Epithelial cell of alveolus of lung (primary cell): ENCODE data around the gene MTMR3. TPM values are rescaled to one million over a fixed set of nuclear protein-coding genes. Genes with fewer than 3 reads are reported as not detected.

Source experiments
- total RNA-seq: library from RNA; depleted of rRNA; stranded (reverse); fragments of >200 nt; gene quantifications from 2 replicates; pipeline ENCODE4 v1.2.1, GENCODE V29; 2015

The MTMR3 gene
- 16.0 and 27.3 TPM in 2 replicates for total RNA-seq

GRCh38 chr22:29883045-29883774, at the start of gene MTMR3:
Gene MTMR3 (plus strand): TSS chr22:29883174. CDS start chr22:29971060, 87,886 bp downstream.

DNA sequence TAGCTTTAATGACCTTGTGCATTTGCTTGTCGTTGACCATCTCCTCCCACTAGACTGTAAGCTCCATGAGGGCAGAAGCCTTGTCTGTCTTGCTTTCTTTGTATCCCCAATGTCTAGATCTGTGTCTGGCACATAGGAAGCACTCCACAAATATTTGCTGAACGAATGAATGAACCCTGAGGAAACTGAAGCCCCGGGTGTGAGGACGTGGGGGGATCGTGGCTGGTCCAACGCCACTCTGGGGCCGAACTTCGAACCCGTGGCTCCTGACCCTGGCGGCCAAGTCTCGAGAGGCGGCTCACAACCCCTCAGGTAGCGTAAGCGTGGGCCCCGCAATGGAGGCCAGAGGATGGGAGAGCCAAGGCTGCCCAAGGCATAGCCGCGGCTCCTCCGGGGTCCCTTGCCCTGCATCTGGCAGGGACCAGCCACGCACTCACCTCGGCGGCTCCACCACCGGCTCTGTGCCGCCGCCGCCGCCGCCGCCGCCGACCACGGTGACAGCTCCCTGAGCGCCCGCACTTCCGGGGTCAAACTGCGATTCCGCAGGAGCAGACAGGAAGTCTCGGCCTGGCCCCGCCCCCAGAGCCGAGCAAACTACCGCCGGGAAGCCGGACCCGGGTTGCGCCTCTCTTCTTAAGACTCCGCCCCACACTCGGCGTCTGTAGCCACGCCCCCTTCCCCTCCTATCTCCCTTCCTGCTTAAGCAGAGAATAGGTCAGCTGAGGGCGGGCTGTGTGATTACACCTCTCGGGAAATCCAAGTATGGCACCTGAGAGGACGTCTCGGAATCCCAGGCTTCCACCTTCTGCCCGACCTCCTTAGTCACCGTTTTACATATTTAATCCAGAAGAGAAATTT, 45.0 kb upstream of the MTMR3 start, which contains the start of gene ASCC2:
TSS of gene ASCC2 (minus strand) at position 534 of the 858 bp plus-strand sequence. CDS start 5,949 bp downstream, outside the sequence.

DNA sequence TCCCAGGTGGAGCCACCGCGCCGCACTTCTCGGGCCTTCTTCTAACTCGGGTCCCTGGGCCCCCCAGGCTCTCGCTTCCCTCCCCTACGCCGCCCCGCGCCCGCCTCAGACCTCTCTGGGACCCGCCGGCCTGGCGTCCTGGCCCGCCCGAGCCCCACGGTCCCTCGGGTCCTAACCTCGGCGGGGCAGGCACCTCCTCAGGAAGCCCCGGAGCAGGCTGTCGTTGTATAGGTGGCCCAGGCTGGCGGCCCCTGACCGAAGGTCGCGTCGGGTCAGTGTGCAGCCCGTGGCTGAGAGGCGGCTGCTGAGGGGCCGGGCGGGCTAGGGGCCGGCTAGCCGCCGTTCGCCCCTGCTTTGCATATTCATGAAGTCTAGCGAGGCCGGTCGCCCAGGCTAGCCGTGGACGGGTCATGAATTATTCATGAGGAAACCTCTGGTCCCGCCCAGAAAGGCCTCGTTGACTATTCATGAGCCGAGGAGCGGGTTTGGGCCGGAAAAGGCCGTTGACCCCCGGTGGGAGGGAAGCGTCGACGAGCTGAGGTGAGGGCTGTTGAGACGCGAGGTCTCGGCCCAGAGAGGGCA, 197.1 kb downstream of the MTMR3 start, which contains the start of gene HORMAD2:
TSS of gene HORMAD2 (plus strand) at position 513 of the 582 bp plus-strand sequence. CDS start 13,489 bp downstream, outside the sequence.

Other genes starting within 250 kb of the MTMR3 start
- not detected in 2 replicates for gene CABP7, start 163.2 kb upstream of the MTMR3 start, total RNA-seq
- gene ZMAT5, start 116.2 kb upstream of the MTMR3 start, total RNA-seq: 35.3 and 41.8 TPM in 2 replicates
- 97.0 and 100 TPM in 2 replicates for gene UQCR10, start 115.8 kb upstream of the MTMR3 start, total RNA-seq
- 22.1 and 23.8 TPM in 2 replicates for gene ASCC2, start 44.9 kb upstream of the MTMR3 start, total RNA-seq
- gene HORMAD2, start 197.3 kb downstream of the MTMR3 start, total RNA-seq: not detected in 2 replicates